HG03521 (cell line): ENCODE results near the gene RASGRF1.

ENCODE experiments used
- ATAC-seq: cut with Tn5 transposase; IDR thresholded peaks from one replicate; pipeline ENCODE4 v1.9.1; 2021; ENCODE audit warnings: mild to moderate bottlenecking, moderate library complexity; ENCODE audit not compliant: unreplicated experiment

RASGRF1 gene

DNA sequence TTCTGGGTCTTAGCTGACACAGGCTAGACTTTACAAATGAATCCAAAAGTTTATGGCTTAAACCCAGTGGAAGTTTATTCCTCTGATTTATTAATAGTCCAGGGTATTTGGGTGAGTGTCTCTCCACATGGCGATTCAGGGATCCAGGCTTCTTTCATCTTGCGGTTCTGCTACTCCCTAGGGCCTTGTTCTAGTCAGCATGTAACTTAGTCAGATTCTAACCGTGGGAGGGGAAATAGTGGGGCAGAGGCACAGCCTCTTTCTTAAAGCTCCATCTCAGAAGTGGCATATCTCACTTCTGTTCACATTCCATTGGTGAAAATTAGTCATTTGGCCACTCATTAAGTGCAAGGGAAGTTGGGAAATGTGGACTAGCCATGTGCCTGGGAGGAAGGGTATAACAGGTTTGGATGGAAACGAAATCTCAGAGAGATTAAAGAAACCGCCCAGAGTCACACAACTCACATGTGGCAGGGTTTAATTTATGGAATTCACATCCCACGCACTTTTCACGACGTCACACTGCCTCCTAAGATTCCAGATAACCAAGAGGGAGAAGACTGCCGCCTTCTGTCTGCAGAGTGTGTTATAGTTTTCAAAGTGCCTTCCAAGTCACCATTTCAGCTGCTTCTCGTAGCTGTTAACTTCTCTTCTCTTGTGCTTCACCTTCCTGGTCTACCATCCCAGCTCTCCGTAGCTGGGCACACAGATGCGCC, 11.4 kb upstream of the RASGRF1 start:
- ATAC-seq = no peak

DNA sequence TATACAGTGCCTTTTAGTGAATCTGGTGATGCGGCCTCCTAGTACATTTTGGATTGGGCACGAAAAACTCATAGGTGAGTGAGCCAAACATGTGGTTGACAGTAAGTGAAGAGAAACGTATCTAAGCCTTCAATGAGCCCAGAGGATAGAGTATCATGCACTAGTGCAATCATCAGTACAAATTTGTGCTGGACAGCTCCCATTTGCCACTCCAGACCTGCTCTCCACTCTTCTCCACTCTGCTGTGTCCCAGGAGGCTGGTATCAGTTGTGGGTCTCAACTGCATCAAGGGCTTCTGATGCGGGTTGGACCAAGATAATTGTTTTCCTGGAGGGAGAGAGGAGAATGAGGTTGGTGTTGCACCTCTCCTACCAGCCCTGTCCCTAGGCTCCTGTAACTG, 9.1 kb upstream of the RASGRF1 start:
- ATAC-seq = no peak

DNA sequence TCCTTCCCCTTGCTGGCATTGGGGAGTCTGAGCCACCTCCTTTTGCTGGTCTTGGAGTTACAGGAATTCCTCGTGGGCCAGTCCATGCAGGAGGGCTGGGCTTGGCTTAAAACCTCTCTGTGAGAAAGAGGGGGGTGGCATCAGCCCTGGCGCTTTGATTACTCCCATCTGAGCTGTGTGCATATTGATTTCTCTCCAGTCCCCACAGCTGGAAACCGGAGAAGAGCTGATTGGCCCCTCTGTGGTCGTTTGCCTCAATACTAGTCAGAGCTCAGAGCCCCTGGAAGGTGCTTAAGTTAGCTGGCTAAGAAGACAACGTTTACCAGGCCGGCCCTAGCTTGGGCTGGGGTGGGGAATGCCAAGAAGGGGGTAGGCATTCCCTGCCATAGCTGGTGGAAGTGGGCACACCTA, 4.0 kb upstream of the RASGRF1 start:
- no peak for ATAC-seq

DNA sequence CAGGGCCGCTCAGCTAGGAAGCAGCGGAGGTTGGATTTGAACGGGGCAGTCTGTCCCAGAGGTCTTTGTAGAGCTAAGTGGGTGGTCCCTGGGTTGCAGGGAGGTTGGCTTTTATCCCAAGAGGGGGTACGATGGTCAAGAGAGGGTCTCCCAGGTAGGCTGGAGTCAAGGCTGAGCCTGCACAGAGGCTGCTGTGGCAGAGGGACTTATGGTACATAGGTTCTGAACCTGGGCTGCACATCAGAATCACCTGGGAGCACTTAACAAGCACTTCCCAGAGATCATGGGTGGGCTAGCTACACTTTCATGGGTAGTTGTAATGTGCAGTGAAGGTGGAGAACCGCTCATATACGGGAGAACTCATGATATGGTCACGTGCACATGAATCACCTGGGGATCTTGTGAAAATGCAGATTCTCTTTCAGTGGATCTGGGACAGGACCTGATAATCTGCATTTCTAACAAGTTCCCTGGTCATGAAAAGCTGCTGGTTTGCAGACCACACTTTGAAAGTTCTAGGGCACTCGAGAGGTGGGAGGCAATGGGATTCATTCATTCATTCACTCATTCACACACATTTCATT, 2.9 kb upstream of the RASGRF1 start:
- no peak for ATAC-seq

DNA sequence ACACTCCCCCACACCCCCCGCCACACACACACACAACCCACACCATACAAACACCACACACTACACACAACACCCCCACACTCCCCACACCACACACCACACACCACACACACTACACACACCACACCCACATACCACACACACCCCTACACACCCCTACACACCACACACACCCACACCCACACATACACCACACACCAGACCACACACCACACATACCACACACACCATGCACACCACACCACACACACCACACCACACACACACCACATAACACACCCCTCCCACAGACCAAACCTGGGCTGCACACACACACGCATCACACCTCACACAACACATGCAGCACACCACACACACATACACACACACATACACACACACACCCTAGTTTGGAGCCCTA, 1.8 kb upstream of the RASGRF1 start:
- ATAC-seq = no peak

DNA sequence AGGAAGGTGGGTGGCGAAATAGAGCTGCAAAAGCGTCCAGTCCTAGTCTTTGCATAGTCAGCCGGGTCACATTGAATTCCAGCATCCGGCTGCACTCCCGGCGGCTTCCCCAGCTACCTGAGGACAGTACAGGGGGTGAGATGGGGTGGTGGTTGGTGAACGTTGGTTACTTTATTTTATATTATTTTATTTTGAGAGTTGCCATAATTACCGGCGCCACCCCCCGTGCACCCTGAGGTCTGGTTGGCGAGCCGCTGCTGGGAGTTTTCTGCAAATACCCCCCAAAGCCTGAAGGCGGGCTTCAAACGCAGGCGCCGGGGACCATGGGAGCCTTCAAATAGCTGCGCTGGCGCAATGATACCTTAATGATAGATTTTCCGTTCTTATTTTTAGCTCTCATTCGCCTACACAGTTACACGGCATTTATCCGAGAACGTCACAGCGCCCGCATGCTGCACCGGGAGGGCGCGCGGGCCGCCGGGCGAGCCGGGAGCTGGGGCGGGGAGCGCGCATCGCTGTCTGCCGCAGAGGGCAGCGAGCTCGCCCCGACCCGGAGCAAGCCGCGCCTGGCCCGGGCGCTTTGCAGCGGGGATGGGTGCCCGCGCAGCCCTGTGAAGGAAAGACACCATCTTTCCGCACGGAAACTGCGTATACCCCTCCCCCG, 756 bp upstream of the RASGRF1 start:
- ATAC-seq = no peak

DNA sequence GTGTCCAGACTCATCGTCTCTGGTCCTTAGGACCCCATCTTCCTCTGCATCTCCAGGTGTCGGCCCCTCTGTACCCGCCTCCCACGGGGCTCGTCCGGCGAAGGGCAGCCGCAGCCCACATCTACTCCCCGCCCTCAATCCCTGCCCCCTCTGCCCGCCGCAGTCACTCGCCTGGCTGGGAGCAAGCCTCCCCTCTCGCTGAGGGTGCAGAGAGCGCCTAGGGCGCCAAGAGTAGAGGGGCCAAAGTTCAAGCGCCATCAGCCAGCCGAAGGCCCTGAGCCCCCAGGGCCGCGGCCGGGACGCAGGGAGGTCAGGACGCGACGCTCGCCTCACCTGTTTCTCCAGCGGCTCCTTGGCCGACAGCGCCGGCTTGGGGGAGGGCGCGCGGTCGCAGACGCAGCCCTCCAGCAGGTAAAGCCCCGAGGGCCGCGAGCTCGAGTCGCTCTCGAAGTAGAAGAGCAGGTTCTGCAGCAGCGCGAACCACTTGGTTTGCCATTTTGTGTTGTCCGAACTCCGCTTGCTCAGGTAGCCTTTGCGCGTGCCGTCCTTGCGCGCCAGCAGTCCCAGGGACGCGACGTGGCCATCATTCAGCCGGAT, 592 bp downstream of the RASGRF1 start:
- no peak for ATAC-seq

DNA sequence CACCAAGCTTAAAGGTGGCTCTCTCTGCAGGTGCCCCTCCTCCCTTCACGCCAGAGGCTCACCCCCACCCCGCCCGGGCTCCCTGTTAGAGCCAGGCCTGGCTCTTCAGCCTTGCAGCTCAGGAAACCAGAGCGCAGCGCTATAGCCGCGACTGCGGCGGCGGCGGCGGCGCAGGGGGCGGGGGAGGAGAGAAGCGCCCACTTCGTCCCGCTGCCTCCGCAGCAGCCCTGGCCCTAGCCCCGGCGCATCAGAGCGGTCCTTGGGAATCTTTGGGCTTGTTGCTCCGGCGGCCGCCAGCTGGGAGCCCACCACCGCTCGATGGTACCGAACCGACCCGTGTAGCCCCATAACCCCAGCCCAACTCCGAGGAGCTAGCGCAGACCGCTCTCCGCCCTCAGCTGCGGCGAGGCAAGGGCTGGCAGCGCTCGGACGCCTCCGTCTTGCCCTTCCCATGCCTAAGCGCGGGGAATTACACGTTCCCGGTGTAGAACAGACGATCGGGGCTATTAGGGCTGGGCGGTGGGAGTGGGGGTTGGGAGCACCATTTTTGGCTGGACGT, 1.2 kb downstream of the RASGRF1 start:
- no peak for ATAC-seq

DNA sequence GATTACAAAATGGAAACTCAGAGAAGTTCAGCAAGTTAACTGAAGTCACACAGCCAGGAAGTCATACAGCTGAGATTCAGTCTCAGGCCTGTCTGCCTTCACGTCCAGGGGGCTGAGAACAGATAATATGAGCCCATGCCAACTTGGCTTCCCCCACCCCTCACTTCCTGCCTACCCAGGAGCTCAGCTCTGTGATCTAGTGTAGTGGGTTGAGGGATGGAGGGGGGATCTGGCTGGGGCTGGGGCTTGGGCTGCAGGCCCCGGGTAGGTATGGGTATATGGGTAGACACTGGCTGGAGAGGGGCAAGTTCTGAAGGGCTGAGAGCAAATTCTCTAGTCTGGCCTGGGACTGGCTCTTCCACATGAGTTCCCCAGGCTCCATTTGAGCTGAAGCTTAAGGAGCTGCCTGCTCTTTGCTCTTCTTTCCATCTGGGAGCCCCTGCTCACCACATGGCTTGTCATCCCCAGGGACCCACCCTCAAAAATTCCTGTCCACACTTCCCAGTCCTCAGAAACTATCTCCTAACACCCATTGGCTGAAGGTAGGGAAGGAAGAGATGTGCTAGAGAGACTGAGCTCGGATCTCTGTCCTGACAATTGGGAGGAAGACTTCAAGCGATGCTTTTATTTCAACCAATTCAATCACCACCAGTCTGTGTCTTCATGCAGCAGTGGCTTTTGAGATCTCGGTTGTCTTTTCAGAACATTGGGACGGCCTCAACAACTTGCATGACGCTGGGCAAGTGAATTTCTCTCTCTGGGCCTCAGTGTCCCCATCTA, 2.0 kb downstream of the RASGRF1 start:
- no peak for ATAC-seq

DNA sequence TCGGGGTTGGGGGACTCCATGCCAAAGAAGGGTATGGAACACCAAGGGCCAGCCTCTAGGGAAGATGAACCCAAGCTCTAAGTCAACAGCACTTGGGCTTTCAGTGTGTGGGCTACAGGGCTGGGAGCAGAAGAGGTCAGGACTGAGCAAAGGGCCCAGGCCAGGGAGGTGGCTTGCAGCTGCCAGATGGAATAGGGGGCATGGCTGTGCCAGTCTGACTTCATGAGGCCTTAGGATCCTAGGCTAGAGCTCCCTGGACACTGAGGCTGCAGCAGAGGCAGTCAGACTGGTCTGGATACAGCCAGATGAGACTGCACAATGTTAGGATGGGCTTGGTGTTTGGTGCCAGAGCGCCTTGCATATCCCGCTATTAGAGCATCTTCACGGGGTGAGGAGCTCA, 3.8 kb downstream of the RASGRF1 start:
- ATAC-seq = no peak

DNA sequence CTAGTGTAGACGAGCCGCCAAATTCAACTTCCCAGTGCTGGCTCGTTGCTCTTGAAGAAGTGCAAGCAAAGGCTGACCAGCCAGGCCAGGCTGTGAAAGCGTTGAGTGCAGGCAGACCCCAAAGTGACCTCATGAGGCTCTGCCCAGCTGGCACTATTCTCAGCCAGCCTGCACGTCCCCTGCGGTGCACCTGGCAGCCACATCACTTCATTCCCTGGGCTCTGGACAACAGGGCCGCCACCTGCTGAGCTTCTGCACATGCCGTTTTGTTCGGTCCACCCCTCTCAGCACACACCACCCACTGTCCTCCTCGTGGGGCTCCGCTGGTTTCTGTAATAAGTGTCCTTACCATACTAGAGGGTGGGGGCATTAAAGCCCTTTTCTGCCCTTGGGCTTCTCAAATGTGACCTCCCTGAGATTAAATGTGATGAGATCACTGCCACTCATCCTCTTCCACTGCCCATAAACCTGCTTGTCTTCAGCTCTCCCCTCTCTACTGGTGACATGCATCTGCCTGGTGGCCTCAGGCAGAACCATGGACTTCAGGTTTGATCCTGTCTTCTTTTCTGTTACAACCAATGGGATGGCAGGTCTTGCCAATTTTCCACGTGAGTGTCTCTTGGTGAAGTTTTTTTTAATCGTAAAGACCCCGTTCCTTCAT, 6.1 kb downstream of the RASGRF1 start:
- no peak for ATAC-seq

DNA sequence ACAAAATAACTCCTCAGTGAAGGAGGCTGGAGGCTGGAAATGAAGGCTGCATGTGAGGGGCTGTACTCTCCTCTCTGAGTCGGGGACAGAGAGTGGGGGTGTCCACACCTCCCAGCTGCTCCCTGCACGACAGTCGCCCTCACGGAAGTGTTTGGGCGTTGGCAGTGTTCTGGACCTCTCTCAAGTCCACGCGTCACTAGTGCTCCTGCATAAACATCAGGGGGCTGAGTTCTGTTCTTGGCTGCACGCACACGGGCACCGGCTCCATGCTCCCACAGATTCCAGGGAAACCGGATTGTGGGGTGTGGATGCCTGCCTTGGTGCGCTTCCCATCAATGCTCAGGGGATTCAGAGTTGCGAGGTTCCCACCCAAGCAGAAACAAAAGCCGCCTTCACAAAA, 7.4 kb downstream of the RASGRF1 start:
- ATAC-seq = no peak

DNA sequence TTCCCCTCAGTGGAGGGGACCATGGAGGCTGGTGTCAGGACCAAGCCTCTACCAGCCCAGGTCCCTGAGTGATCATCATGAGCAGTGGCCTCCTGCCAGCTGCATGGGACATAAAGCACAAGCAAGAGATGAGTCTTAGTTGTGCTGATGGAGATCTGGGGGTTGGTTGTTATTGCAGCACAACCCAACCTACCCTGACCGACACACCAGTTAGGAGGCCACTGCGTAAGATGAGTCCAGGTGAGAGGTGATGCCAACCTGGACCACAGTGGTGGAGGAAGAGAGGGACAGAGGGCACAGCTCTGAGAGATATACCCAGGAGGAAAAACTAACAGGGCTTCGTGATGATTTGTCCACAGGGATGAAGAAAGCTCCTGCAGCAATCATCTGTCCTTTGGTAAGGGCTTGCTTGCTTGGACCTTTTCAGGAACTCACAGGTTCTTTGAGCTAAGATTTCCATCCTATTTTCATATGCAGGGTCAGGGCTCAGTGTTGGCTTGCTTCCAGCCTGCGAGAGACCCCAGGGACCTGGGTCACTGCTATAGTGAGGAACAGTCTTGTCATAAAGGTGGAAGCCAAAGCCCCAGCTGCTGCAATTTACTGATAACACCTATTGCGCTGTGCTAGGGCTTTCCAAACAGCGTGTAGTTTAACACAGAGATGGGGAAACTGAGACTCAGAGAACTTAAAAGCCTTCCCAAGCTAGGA, 8.1 kb downstream of the RASGRF1 start:
- no peak for ATAC-seq

DNA sequence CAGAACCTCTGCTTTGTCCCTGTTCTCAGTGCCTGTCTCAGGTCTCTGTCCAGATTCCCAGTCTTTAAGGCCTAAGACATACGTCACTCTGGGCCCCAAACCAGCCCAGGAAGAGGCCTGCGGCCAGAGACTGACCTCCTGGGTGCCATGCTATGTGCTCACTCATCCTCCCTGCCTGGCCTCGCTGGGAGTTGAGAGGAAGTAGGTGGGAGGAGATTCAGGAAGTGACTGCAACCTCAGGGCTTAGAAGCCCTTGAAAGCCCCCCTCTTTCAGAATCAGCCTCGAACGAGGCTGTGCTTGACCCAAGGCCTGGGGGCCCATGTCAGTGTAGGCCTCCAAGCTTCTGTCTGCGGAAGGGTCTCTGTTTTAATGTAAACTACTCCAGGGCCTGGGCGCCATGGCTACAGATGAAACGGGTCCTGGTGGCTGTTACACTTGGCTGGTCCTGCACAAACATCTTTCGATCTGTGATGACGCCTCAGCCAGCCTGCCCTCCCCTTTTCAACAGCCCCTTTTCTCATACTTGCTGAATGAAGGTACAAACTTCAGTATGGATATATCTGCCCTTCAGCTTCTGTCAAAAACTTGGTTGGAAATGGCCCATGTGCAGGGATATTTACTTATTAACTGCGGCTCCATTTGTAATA, 11.7 kb downstream of the RASGRF1 start:
- ATAC-seq = no peak

DNA sequence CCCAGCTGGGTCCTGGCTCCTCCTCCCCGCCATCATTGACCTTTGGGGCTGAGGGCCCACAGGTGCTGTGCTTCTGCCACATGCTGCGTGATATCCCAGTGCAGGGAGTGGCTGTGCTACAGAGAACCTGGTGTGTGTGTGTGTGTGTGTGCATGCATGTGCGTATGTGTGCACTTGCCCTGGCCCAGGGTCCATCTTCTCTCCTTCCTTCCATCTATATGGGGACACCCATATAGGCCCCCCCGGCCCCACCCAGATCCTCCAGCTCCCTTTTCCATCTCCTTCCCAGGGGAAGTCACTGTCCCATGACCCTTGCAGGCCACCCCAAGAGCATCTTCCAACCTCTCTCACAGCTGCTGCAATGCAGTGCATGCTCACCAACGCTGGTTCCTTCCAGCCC, 12.6 kb downstream of the RASGRF1 start:
- ATAC-seq = no peak

DNA sequence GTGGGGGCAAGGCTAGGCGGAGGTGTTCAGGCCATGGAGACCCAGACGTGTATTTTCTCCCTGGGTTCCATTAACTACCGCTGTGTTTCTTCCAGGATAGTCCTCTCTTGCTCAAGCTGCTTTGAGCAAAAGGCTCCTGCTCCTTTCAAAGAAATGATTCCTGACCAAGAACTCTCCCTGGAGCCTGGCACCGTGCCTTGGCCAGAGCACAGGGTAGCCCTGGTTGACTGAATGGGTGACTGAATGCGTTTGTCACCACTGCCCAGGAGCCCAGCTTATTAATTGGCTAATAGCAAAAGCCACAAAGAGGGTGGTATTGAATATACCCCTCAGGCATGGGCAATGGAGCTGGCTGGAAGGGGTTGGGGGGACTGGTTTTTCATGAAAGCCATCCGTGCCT, 13.9 kb downstream of the RASGRF1 start:
- ATAC-seq = no peak

DNA sequence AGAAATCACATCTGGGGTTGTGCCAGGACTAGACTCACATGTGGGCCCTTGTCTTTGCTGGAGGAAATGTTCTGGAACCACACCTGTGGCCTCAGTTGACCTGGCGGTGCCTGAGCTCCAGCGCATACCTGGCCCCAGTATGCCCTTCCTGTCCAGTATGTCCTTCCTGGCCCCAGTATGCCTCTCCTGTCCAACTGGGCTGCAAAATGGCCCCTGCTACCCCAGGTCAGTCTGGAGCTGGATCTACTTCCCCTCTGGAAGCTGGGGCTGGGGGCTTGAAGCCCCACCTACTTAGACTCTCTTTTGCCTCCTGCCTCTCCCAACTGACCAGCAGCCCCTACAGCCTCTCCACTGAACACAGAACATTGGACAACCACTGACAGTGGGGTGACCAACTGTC, 15.3 kb downstream of the RASGRF1 start:
- no peak for ATAC-seq

DNA sequence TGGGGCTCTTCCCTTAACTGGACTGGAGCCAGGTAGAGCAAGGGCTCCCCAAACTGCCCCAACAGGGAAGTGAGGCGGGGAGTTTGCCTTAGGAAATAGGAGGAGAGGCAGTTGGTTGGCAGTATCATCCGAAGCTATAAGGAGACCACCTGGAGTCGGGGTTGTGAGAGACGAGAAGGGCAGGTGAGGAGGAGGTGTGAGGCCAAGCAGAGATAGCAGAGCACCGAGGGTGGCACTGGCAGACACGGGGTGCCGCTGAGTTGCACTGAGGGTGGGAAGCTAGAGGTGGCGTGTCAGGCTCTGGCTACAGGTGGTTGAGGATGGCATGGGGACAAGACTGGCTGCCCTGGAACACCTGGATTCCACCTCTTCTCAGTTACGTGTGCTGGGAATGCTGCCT, 17.2 kb downstream of the RASGRF1 start:
- ATAC-seq = no peak

DNA sequence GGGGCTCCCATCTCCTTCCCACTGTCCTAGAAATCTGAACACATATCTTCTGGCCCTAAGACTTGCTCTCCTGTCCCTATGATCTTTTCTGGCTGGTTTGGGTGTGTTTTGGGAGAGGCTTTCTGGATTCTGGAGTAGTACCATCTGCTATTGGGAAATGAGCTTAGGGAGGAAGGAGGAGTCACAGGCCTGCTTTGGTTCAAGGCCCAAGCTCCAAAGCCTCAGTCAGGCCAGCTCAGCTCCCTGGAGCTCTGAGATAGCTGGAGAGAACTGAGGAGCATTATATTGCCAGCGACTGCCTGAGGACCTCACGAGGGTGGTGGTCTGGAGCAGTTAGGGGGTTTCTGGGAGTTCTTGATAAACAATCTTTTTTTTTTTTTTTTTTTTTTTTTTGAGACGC, 18.7 kb downstream of the RASGRF1 start:
- ATAC-seq = no peak
